ENCODE measurements around the gene ANKRD40CL.

Gene ANKRD40CL

DNA sequence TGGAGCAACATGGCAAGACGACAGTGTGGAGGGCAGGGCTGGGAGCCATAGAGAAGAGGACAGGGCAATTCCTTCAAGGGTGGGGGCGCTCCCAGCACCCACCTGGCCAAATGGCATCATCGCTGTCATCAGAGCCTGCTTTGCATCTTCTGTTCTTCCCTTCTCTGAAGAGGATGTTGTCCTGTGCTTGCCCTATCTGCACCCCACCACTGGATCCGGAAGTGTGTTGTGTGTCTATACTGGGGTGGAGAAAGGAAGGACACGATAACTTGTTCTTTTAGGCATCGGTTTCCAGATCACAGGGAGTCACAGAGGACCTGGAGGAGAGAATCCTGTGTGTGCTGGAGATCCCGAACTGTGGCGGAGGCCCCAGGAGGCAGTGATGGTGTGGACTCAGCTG is 25.7 kb upstream of the ANKRD40CL start:
- in situ Hi-C loops (cut with MboI; ENCODE audit: low pct_unique_long_range_greater_than_20kb, low sequenced_read_pairs) = no loop called here
- no peak for DNase-seq

DNA sequence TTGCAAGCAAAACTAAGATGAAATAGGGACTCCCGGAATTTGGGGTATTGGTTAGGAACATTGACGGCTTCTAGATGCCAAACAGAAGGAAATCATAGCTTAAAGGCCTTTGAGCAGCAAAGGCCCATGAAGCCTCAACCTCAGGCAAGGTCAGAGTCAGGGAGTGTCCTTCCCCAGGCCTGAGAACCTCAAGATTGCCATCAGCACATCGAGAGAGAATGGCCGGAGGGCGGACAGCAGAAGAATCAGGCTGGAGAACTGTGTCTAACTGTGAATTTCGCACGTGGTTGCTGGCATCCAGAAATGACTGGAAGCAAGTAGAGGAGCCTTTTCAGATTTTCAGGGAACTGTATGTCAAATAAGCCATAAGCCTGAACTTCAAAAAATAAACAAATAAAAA is 24.8 kb upstream of the ANKRD40CL start:
- DNase-seq = no peak
- in situ Hi-C loops (cut with MboI; ENCODE audit: low pct_unique_long_range_greater_than_20kb, low sequenced_read_pairs) = no loop called here

DNA sequence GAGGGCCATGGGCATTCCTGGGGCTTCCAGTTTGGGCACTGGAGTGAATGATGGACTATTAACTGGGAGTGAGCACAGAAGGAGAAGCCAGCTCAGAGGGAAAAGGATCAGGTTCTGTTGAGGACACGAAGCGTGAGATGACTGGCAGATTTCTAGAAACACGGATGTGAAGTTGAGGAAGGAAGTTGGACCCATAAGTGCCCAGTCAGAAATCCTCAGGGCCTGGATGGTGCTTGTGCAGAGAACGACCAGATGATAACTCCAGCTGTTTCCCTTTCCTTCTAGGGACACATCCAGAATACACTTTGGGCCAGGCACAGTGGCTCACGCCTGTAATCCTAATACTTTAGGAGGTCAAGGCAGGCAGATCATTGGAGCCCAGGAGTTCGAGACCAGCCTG is 23.3 kb upstream of the ANKRD40CL start:
- in situ Hi-C loops (cut with MboI; ENCODE audit: low pct_unique_long_range_greater_than_20kb, low sequenced_read_pairs) = no loop called here
- DNase-seq = peak; percentile 74

- in situ Hi-C loops (cut with MboI; ENCODE audit: low pct_unique_long_range_greater_than_20kb, low sequenced_read_pairs) = no loop called here
- DNase-seq = no peak
Observed at GRCh38 chr17:50787106-50787505, 19.8 kb upstream of the ANKRD40CL start.

- DNase-seq = no peak
- in situ Hi-C loops (cut with MboI; ENCODE audit: low pct_unique_long_range_greater_than_20kb, low sequenced_read_pairs) = no loop called here
Observed at GRCh38 chr17:50785946-50786570, 18.7 kb upstream of the ANKRD40CL start.

- no peak for DNase-seq
- in situ Hi-C loops (cut with MboI; ENCODE audit: low pct_unique_long_range_greater_than_20kb, low sequenced_read_pairs) = no loop called here
Observed at GRCh38 chr17:50785126-50785525, 17.8 kb upstream of the ANKRD40CL start.

DNA sequence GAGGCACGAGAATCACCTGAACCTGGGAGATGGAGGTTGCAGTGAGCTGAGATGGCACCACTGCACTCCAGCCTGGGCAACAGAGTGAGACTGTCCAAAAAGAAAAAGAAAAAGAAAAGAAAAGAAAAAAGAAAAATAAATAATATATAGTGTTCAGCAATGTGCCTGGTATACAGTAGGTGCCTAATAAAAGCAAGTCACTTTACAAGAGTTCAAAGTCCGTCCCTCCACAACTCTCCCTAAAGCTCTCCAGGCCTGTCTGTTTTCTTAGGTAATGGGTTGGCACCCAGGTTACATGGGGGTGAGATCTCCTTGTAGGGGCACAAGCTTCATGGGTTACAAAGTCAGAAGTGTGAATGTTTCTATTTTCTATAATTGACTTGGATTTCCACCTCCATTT is 16.6 kb upstream of the ANKRD40CL start:
- DNase-seq = no peak
- in situ Hi-C loops (cut with MboI; ENCODE audit: low pct_unique_long_range_greater_than_20kb, low sequenced_read_pairs) = no loop called here

- in situ Hi-C loops (cut with MboI; ENCODE audit: low pct_unique_long_range_greater_than_20kb, low sequenced_read_pairs) = no loop called here
- peak; percentile 97 for DNase-seq
Observed at GRCh38 chr17:50783193-50783660, 15.9 kb upstream of the ANKRD40CL start.

GRCh38 chr17:50781167-50781566 is 13.8 kb upstream of the ANKRD40CL start:
- in situ Hi-C loops (cut with MboI; ENCODE audit: low pct_unique_long_range_greater_than_20kb, low sequenced_read_pairs) = no loop called here
- no peak for DNase-seq

GRCh38 chr17:50779747-50780353 is 12.5 kb upstream of the ANKRD40CL start:
- no peak for DNase-seq
- in situ Hi-C loops (cut with MboI; ENCODE audit: low pct_unique_long_range_greater_than_20kb, low sequenced_read_pairs) = no loop called here

DNA sequence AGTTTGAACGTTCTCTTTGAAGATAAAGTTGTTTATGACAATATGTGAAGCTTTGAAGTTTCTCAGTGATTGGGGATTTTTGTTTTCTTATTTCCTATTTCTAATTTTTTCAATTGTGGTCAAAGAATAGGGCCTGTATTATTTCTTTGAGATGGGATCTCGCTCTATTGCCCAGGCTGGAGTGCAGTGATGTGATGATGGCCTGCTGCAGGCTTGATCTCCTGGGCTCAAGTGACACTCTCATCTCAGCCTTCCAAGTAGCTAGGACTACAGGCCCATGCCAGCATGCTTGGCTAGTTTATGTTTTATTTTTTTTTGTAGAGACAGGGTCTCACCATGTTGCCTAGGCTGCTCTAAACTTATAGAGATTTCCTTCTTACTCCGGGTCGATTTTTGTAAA is 11.7 kb upstream of the ANKRD40CL start:
- DNase-seq = no peak
- in situ Hi-C loops (cut with MboI; ENCODE audit: low pct_unique_long_range_greater_than_20kb, low sequenced_read_pairs) = no loop called here

GRCh38 chr17:50778471-50778870 is 11.2 kb upstream of the ANKRD40CL start:
- no peak for DNase-seq
- in situ Hi-C loops (cut with MboI; ENCODE audit: low pct_unique_long_range_greater_than_20kb, low sequenced_read_pairs) = no loop called here

GRCh38 chr17:50775926-50776325 is 8.6 kb upstream of the ANKRD40CL start:
- DNase-seq = no peak
- in situ Hi-C loops (cut with MboI; ENCODE audit: low pct_unique_long_range_greater_than_20kb, low sequenced_read_pairs) = no loop called here

DNA sequence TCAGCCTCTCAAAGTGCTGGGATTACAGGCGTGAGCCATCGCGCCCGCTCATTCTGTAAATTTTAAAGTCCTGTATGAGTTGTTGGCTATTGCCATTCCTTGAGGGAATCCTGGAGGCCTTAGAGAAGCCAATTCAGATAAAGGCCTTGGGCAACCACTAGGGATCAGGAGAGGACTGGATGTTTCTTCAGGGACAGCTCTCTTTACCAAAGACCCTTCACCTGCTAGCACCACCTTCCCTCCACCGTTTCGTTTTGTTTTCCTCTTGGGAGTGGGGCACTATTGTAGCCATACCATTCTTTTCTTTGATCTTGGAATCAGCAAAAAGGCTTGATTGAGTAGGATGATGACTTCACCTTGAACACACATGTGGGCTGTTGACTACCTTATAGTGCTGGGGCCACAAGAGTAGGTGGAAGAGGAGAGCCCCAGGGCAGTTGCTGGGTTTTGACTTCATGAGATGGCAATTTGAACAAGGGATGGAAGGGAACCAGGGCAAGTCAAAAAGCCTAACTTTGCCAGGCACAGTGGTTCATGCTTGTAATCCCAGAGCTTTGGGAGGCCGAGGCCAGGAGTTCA is 7.0 kb upstream of the ANKRD40CL start:
- in situ Hi-C loops (cut with MboI; ENCODE audit: low pct_unique_long_range_greater_than_20kb, low sequenced_read_pairs) = no loop called here
- no peak for DNase-seq

DNA sequence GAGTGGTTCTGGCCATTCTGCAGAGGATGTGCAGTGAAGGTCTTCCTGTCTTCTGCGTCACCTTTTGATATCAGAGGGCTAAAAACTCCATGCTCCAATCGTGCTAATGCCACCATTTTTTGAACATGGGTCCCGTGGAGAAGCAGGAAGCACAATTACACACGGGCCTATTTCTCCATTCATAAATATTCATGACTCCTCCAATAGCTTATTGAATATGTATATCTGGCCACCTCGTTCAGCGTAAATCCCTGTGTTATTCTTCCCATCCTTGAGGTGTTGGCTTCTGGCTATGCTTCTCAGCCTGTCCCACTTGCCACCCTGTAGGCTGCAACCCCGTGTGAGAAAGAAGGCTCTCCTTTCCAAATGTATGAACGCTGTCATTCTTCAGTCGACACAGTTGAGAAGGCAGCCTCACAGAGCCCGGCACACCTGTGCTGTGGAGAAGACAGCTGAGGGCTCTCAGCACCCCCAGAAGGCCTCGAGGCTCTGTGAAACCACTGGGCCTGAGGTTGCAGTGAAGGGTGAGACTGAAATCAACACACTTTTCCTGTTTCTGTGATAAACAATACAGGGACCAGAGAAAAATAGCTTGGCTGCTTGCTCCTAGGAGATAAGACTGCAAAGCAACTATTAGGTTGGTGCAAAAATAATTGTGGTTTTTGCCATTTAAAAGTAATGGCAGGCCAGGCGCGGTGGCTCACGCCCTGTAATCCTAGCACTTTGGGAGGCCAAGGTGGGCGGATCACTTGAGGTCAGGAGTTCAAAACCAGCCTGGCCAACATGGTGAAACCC is 4.9 kb upstream of the ANKRD40CL start:
- in situ Hi-C loops (cut with MboI; ENCODE audit: low pct_unique_long_range_greater_than_20kb, low sequenced_read_pairs) = no loop called here
- DNase-seq = no peak

DNA sequence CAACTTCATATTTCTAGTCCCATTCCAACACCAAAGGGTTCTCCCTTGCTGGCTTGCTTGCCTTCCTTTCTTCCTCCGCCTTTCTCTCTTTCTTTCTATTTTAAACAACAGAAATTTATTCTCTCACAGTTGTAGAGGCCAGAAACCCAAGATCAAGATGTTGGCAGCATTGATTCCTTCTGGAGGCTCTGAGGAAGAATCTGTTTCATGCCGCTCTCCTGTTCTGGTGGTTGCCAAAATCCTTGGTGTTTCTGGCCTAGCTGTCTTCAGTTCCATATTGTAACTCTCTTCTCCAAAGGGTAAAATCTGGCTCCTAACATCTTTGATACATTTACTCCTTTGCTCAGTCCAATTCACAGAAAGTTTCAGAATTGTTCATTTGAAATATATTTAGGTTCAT is 3.0 kb upstream of the ANKRD40CL start:
- in situ Hi-C loops (cut with MboI; ENCODE audit: low pct_unique_long_range_greater_than_20kb, low sequenced_read_pairs) = no loop called here
- DNase-seq = no peak

GRCh38 chr17:50769884-50770283 is 2.6 kb upstream of the ANKRD40CL start:
- in situ Hi-C loops (cut with MboI; ENCODE audit: low pct_unique_long_range_greater_than_20kb, low sequenced_read_pairs) = no loop called here
- DNase-seq = no peak

- in situ Hi-C loops (cut with MboI; ENCODE audit: low pct_unique_long_range_greater_than_20kb, low sequenced_read_pairs) = no loop called here
Observed at GRCh38 chr17:50768346-50768761, 1.0 kb upstream of the ANKRD40CL start.

DNA sequence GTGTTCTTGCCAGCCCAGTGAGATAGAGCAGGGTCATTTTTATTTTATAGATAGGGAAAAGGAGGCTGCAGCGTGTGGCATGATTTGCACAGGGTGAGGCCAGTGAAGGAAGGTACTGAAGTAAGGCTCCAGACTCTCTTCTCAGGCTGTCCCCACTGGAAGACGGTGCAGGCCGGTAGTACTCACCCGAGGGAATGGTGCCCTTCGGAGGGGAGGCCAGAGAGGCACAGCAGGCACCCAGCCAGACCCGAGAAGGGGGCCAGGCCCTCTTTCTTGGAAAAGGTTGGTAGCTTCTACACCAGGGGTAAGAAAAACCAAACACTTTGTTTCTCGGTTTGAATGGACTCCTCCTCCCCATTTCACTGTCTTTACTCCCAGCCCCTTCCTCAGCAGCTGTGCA is 288 bp downstream of the ANKRD40CL start:
- in situ Hi-C loops (cut with MboI; ENCODE audit: low pct_unique_long_range_greater_than_20kb, low sequenced_read_pairs) = no loop called here
- DNase-seq = no peak

More at GRCh38 chr17:50768346-50768761, 1.0 kb upstream of the ANKRD40CL start:
- DNase-seq = no peak

Measured in KBM-7 (cell line).